Hippocampal formation (tissue), 2 donors: Measurements from ENCODE around the gene ACR.
"Not testable (repeated sequence)": the region's sequence is repeated elsewhere in the genome, so short reads cannot be mapped to it uniquely, and the experiment has no call there.

Source experiments
- DNase-seq, 2 donors: peaks; one replicate each; lab custom pipeline; 2025; lab: John Stamatoyannopoulos, UW

ACR gene

DNA sequence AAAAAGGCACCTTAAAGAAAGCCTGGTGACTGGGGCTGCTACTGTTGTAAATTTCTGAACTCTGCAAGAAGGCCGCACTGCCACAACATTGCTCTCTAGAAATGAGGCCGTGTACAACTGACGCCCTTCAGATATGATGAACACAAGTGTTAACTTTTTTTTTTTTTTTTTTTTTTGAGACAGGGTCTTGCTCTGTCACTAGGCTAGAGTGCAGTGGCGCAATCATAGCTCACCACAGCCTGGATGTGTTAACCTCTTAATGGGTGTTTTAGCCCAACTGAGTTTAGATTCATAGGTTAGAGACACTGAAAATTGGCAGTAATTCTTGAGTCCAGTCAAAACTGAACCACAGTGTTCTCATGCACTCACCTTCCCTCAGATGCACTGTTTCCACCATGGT is 42.2 kb downstream of the ACR start:
- not testable (repeated sequence) for DNase-seq

DNA sequence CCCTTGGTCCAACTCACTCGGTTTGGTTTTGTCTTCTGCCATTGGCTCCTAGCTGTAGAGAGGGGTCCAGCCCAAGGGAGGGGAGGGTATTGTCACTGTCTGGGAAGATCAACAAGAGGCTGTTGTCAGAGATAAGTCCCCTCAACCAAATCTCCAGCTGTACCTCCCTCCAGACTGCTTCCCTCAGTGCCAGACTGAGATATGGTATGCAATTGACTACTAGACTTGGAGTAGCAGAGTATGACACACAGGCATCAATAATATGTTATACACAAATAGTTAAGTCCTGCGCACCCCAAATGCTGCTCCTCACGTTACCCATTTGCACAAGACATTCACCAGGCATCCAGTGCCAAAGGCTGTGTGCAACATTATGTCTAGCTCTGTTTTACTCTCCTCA is 44.2 kb downstream of the ACR start:
- DNase-seq = not testable (repeated sequence)

GRCh38 chr22:50783033-50783879 is 45.3 kb downstream of the ACR start, which contains the start of gene RABL2B:
RABL2B (minus strand) TSS chr22:50783636; CDS start chr22:50782294, 1,342 bp downstream.
- peak; percentile 77 to 81 for DNase-seq

DNA sequence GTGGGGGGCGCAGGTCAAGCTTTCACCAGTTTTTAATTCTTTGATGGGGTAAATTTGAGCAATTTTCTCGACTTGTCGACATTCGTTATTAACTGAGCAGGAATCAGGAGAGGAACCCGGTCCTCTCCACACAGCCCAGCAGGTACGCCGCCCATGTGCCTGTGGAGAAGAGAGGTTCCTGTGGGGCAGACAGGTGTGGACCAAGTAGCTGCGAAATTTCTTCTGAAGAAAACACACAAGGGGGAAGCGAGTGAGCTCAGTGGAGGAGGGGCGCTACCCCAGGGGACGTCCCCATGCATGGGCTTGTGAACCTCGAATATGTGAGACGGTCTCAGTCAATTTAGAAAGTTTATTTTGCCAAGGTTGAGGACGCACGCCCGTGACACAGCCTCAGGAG is 45.9 kb downstream of the ACR start:
- not testable (repeated sequence) for DNase-seq

GRCh38 chr22:50785289-50785688 is 47.3 kb downstream of the ACR start:
- DNase-seq = not testable (repeated sequence)

- DNase-seq = not testable (repeated sequence)
Observed at GRCh38 chr22:50786936-50787335, 48.9 kb downstream of the ACR start.
